Stimulated activated CD4-positive, alpha-beta T cell treated with anti-CD3 and anti-CD28 coated beads, Interleukin-2, amount 100 ng/mL, for 48 hours (primary cell): ENCODE measurements around the gene SLC3A2.
"Not testable (repeated sequence)": the region's sequence is repeated elsewhere in the genome, so short reads cannot be mapped to it uniquely, and the experiment has no call there.

Experiments used
- DNase-seq, 2 donors: peaks; one replicate each; pipeline ENCODE4 v3.0.0-alpha.2; 2020

The SLC3A2 gene

GRCh38 chr11:62853279-62853965 is 27.3 kb upstream of the SLC3A2 start:
- no peak for DNase-seq

GRCh38 chr11:62854013-62854824 is 26.5 kb upstream of the SLC3A2 start:
- DNase-seq, result no peak

GRCh38 chr11:62854825-62855570 is 25.7 kb upstream of the SLC3A2 start:
- no peak for DNase-seq

GRCh38 chr11:62855571-62856332 is 24.9 kb upstream of the SLC3A2 start:
- peak; percentile 97 to 99 for DNase-seq

GRCh38 chr11:62856333-62856895 is 24.3 kb upstream of the SLC3A2 start:
- no peak for DNase-seq

GRCh38 chr11:62857541-62857982 is 23.1 kb upstream of the SLC3A2 start:
- DNase-seq, result no peak

- no peak for DNase-seq
Measured at GRCh38 chr11:62858201-62858600, 22.5 kb upstream of the SLC3A2 start.

- not testable (repeated sequence) for DNase-seq
Measured at GRCh38 chr11:62859281-62859703, 21.4 kb upstream of the SLC3A2 start.

GRCh38 chr11:62860835-62861563 is 19.7 kb upstream of the SLC3A2 start:
- DNase-seq, result no peak

- DNase-seq, result not testable (repeated sequence)
Measured at GRCh38 chr11:62861564-62862192, 19.0 kb upstream of the SLC3A2 start.

- DNase-seq, result no peak
Measured at GRCh38 chr11:62863687-62864335, 16.9 kb upstream of the SLC3A2 start.

GRCh38 chr11:62865635-62866034 is 15.1 kb upstream of the SLC3A2 start:
- DNase-seq, result no peak

GRCh38 chr11:62874851-62875250 is 5.8 kb upstream of the SLC3A2 start:
- DNase-seq, result no peak

- no peak for DNase-seq
Measured at GRCh38 chr11:62875698-62876478, 4.8 kb upstream of the SLC3A2 start.

- DNase-seq, result no peak
Measured at GRCh38 chr11:62876712-62877111, 4.0 kb upstream of the SLC3A2 start.

- no peak for DNase-seq
Measured at GRCh38 chr11:62879235-62879978, 1.3 kb upstream of the SLC3A2 start.

- peak; percentile 40 to 49 for DNase-seq
Measured at GRCh38 chr11:62880231-62880802, 379 bp upstream of the SLC3A2 start.
